Gastrocnemius medialis (tissue), 4 donors: ENCODE results near the gene CHRM4.

ENCODE experiments used
- POLR2A ChIP-seq, 2 donors: fragments of 450-650 bp; IDR thresholded peaks; one replicate each; pipeline ENCODE4 v1.6.1; 2017; ENCODE audit warnings: antibody characterized with exemption in 2 of 2, mild to moderate bottlenecking in 2 of 2, moderate library complexity in 2 of 2
- TF ChIP-seq, protein P1 (sequence below), 5 experiments: fragments of 450-650 bp in 3 of 5; fragments of 200-600 bp in 2 of 5; sonication (generic) in 2 of 5; IDR thresholded peaks in 4 of 5; conservative IDR thresholded peaks in 1 of 5; 1 replicate in 4 of 5; 2 replicates in 1 of 5; pipeline ENCODE4 v1.5.1; 2016 to 2019; ENCODE audit warnings: antibody characterized with exemption in 5 of 5, mild to moderate bottlenecking in 3 of 5, moderate library complexity in 3 of 5

DNA sequence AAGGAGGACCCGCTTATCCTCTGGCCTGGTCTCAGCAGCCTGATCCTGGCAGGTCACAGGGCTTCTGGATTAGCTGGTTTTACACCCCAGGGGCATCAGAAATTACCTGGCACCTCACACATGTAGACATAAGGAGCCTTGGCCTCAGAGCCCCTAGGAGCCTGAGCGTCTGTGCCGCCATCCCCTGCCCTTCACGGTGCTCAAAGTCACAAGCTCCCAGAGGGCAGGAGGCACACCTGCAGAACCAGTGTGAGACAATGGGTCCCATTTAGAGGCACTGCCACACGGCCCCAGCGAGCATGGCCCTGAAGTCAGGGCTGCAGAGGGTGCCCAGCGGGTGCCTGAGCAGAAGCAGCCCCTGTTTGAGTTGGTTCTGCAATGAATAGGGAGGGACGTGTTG, 40.4 kb downstream of the CHRM4 start:
- no peak for TF ChIP-seq POLR2A (IDR thresholded peaks at IDR 0.05)
- TF ChIP-seq, protein P1, sequence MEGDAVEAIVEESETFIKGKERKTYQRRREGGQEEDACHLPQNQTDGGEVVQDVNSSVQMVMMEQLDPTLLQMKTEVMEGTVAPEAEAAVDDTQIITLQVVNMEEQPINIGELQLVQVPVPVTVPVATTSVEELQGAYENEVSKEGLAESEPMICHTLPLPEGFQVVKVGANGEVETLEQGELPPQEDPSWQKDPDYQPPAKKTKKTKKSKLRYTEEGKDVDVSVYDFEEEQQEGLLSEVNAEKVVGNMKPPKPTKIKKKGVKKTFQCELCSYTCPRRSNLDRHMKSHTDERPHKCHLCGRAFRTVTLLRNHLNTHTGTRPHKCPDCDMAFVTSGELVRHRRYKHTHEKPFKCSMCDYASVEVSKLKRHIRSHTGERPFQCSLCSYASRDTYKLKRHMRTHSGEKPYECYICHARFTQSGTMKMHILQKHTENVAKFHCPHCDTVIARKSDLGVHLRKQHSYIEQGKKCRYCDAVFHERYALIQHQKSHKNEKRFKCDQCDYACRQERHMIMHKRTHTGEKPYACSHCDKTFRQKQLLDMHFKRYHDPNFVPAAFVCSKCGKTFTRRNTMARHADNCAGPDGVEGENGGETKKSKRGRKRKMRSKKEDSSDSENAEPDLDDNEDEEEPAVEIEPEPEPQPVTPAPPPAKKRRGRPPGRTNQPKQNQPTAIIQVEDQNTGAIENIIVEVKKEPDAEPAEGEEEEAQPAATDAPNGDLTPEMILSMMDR (IDR thresholded peaks at IDR 0.05 in 4 of 5, conservative IDR thresholded peaks at IDR 0.05 in 1 of 5): no peak
